ENCODE results near the gene QRSL1.
"Not testable (repeated sequence)": the region's sequence is repeated elsewhere in the genome, so short reads cannot be mapped to it uniquely, and the experiment has no call there.

QRSL1 gene

GRCh38 chr6:106629103-106629858 is at the start of gene QRSL1, which contains the start of gene RTN4IP1:
TSS of gene QRSL1 (plus strand) at chr6:106629578. CDS start at chr6:106629682, 104 bp downstream.
TSS of gene RTN4IP1 (minus strand) at chr6:106629498. CDS start at chr6:106629021, 477 bp downstream.
- DNase-seq, result peak; percentile 55 to 70 (median 65)

- DNase-seq, result no peak
Observed at GRCh38 chr6:106581468-106581867, 47.9 kb upstream of the QRSL1 start.

GRCh38 chr6:106586815-106587415 is 42.5 kb upstream of the QRSL1 start:
- DNase-seq, result no peak

GRCh38 chr6:106588937-106589336 is 40.4 kb upstream of the QRSL1 start:
- DNase-seq, result not testable (repeated sequence)

GRCh38 chr6:106591111-106591825 is 38.1 kb upstream of the QRSL1 start:
- DNase-seq, result no peak

- DNase-seq, result no peak
Observed at GRCh38 chr6:106599440-106599839, 29.9 kb upstream of the QRSL1 start.

GRCh38 chr6:106600329-106600728 is 29.0 kb upstream of the QRSL1 start:
- DNase-seq, result no peak

- DNase-seq, result no peak
Observed at GRCh38 chr6:106608080-106608668, 21.2 kb upstream of the QRSL1 start.

GRCh38 chr6:106609699-106610098 is 19.7 kb upstream of the QRSL1 start:
- no peak for DNase-seq

- no peak for DNase-seq
Observed at GRCh38 chr6:106611030-106611429, 18.3 kb upstream of the QRSL1 start.

- no peak for DNase-seq
Observed at GRCh38 chr6:106612671-106613416, 16.5 kb upstream of the QRSL1 start.

GRCh38 chr6:106613590-106613989 is 15.8 kb upstream of the QRSL1 start:
- DNase-seq, result no peak

- DNase-seq, result no peak
Observed at GRCh38 chr6:106614166-106614565, 15.2 kb upstream of the QRSL1 start.

- no peak for DNase-seq
Observed at GRCh38 chr6:106614592-106615257, 14.7 kb upstream of the QRSL1 start.

- no peak for DNase-seq
Observed at GRCh38 chr6:106617302-106617701, 12.1 kb upstream of the QRSL1 start.

- no peak for DNase-seq
Observed at GRCh38 chr6:106617857-106618256, 11.5 kb upstream of the QRSL1 start.

GRCh38 chr6:106618324-106618723 is 11.1 kb upstream of the QRSL1 start:
- DNase-seq, result no peak

GRCh38 chr6:106619223-106619622 is 10.2 kb upstream of the QRSL1 start:
- DNase-seq, result no peak

- DNase-seq, result no peak
Observed at GRCh38 chr6:106620931-106621672, 8.3 kb upstream of the QRSL1 start.

- no peak for DNase-seq
Observed at GRCh38 chr6:106622412-106622811, 7.0 kb upstream of the QRSL1 start.

GRCh38 chr6:106623039-106623438 is 6.3 kb upstream of the QRSL1 start:
- DNase-seq, result no peak

Data from activated CD4-positive, CD25-positive, alpha-beta regulatory T cell (primary cell).